GM21786 (cell line): ENCODE results near the gene ALKBH1.
"Not testable (repeated sequence)": the region's sequence is repeated elsewhere in the genome, so short reads cannot be mapped to it uniquely, and the experiment has no call there.

Source experiments
- ATAC-seq: cut with Tn5 transposase; IDR thresholded peaks from one replicate; pipeline ENCODE4 v1.9.1; 2021; ENCODE audit not compliant: unreplicated experiment

The ALKBH1 gene, protein sequence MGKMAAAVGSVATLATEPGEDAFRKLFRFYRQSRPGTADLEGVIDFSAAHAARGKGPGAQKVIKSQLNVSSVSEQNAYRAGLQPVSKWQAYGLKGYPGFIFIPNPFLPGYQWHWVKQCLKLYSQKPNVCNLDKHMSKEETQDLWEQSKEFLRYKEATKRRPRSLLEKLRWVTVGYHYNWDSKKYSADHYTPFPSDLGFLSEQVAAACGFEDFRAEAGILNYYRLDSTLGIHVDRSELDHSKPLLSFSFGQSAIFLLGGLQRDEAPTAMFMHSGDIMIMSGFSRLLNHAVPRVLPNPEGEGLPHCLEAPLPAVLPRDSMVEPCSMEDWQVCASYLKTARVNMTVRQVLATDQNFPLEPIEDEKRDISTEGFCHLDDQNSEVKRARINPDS

DNA sequence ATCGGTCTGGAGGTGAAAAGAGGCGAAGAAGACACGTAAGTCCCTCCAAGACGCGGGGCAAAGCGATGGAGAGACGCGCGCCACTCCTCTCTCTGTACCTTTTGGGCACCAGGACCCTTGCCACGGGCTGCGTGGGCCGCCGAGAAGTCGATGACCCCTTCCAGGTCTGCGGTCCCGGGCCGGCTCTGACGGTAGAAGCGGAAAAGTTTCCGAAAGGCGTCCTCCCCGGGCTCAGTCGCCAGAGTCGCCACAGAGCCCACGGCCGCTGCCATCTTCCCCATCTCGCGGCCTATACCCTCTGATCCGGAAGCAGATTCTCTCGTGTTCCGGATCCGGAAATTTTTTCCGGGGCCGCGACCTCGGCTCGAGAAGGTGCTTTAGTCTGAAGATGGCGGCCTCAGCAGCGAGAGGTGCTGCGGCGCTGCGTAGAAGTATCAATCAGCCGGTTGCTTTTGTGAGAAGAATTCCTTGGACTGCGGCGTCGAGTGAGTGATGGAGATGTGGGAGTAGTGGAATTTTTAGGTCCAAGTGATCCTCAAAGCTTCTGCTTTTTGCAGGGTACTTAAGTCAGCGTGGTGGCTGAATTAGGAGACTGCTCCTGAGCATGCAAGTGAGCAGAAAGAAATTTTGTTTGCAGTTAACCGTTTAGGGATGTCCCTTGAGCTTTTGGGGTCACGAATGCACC lies at the start of gene ALKBH1, which contains the start of gene SLIRP:
TSS of gene ALKBH1 (minus strand) at position 300 of the 685 bp plus-strand sequence. CDS start at position 281, 19 bp downstream.
TSS of gene SLIRP (plus strand) at position 380 of the 685 bp plus-strand sequence. CDS start at position 389, 9 bp downstream.
- ATAC-seq, result peak; percentile 96

GRCh38 chr14:77752799-77753516 lies 45.1 kb upstream of the ALKBH1 start:
- ATAC-seq, result no peak

- ATAC-seq, result no peak
These were observed 44.4 kb upstream of the ALKBH1 start for GRCh38 chr14:77752266-77752665.

DNA sequence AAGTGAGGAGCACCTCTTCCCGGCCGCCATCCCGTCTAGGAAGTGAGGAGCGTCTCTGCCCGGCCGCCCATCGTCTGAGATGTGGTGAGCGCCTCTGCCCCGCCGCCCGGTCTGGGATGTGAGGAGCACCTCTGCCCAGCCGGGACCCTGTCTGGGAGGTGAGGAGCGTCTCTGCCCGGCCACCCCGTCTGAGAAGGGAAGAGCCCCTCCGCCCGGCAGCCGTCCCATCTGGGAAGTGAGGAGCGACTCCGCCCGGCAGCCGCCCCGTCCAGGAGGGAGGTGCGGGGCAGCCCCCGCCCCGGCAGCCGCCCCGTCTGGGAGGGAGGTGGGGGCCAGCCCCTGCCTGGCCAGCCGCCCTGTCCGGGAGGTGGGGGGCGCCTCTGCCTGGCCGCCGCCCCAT lies 39.6 kb upstream of the ALKBH1 start:
- ATAC-seq, result not testable (repeated sequence)

DNA sequence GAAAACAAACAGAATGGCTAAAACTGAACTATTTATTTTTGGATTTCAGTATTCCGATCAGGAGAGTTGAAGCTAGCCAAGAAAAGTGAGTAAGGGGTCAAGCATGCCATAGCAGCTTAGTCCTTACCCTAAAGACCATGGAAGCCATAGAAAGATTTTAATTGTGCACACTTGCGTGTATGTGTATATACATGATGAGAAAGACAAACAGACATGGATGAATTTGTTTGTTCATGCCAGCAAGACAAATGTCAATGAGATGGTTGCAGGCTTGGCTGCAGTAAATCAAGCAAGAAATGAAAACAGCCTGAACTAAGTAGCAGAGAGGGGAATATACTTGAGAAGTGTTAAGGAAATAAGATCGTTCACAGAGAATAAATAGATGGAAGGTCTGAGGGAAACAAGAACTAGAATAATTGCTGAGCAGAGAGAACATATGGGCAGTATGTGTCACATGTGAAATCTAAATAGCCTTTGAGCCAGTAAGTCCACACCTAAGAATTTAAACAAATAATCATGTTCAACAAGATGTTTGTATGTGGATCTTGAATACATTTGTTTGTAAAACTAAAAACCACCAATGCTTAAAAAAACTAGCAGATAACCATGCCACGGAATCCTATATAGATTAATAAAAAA lies 38.4 kb upstream of the ALKBH1 start:
- no peak for ATAC-seq

- no peak for ATAC-seq
These were observed 33.6 kb upstream of the ALKBH1 start for GRCh38 chr14:77741438-77741837.

DNA sequence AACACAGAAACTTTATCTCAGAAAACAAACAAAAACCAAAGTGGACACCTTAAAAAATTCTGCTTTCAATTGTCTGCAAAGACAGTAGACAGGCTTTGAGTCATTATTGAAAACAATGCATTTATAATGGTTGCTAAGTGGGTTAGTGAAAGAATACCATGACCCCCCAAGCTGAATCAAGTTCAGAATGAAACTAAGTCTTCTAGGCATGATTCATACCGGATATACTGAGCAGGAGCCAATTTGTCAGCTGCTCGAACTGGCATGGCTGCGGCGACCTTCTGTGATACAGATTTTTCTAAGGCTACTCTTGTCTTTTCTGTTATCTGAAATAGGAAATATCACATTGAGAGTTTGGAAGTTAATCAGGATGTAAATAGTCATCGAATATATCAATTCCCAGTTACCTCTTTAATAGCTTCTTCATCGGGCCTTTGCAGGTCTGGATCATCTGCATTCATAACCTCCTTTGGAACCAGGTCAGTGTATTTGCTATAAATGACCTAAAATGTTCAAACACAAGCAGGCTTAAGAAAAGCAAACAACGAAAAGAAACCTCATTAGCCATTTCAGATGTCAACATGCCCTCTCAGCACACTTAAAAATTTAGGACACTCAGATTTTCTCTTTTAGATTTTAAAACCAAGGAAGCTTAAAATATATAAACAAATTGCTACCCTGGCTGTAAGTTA lies 30.9 kb upstream of the ALKBH1 start:
- ATAC-seq, result no peak

GRCh38 chr14:77730976-77731497 lies 23.2 kb upstream of the ALKBH1 start:
- ATAC-seq, result no peak

GRCh38 chr14:77722301-77722700 lies 14.5 kb upstream of the ALKBH1 start:
- no peak for ATAC-seq

DNA sequence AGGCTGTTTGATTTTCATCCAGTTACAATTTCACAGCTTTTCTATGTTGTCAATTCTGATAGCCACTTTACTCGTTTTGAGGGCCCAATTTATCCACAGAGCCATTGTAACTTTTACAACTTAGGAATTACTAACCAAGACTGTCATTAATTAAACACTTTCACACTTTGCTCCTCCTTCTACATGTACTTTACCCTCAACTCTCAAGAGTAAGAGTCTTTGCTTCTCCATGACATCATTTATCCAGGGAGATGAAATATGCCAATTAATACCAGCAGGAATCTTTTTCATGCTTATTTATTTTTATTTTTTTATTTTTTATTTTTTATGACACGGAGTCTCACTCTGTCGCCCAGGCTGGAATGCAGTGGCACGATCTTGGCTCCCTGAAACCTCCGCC lies 13.6 kb upstream of the ALKBH1 start:
- no peak for ATAC-seq

- no peak for ATAC-seq
These were observed 9.9 kb upstream of the ALKBH1 start for GRCh38 chr14:77717608-77718305.

- ATAC-seq, result no peak
These were observed 7.1 kb upstream of the ALKBH1 start for GRCh38 chr14:77714926-77715325.

- ATAC-seq, result no peak
These were observed 2.5 kb upstream of the ALKBH1 start for GRCh38 chr14:77710364-77710763.

DNA sequence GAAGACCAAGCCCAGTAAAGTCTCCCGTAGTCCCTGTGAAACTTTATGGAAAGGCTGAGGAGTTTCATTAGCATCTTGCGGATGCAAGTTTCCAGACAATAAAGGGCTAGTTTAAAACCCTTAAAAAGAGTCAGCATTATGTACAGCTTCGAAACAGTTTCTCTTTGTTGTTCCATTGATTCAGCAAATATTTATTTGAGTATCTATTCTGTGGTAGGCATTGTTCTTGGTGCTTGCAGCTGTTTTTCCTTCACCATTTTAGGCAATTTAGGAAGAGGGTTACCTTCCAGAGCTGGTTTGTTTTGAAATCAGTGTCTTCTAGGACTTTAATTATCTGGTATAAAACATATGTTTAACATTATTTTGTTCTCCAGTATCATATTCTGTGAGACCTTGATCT lies 1.6 kb upstream of the ALKBH1 start:
- ATAC-seq, result no peak

- ATAC-seq, result no peak
These were observed 926 bp upstream of the ALKBH1 start for GRCh38 chr14:77708749-77709148.

DNA sequence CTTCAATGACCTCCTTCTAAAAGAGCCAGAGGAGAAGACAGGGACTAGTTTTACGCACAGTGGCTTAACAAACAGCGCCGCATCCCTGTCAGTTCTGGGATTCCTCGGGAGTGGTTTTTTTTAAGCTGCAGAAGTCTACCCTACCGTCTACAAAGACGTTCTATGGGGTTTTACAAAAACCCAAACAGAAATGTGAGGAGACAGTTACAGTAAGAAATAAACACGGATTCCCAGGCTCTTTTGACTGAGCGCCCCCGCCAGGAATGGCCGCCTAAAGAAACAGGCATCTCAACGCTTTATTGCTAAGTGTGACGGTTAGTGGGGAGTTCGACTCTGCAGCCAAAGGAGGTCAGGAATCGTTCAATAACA lies 484 bp downstream of the ALKBH1 start:
- ATAC-seq, result peak; percentile 36

DNA sequence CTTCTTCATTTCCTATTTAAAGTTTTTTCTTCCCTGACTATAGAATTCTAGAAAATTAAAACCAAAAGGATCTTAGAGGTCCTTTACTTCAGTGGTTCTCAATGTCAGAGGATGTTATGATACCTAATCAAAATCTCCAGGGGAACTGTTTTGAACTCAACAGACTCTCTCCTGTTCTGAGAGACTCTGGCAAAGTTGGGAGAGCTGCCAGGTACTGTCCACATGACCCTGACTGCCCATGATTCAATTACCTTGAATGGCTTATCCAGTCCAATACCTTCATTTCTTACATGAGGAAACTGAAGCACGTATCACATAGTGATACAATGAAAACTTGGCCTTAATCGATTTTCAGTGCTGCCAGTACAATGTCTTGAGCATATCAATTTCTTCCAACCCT lies 16.6 kb downstream of the ALKBH1 start:
- ATAC-seq, result no peak

DNA sequence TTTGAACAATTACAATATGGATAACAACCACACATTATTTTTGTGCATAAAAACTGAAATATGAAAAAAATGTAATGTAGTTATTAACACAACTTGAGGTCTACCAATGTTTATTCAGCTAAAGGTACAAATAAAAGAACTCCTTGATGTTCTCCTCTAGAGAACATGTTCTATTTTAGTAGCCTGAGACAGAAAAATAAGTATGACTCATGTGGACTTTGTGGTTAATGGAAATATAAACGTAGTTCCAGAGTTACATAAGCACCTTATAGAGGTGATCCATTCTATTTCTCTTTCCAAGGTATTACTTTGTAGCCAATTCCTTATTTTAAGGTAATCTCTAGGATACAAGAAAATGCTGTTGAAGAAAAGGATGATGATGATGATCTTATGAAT lies 25.7 kb downstream of the ALKBH1 start:
- ATAC-seq, result no peak

GRCh38 chr14:77681196-77682157 lies 26.3 kb downstream of the ALKBH1 start:
- no peak for ATAC-seq
